OCI-LY1 (cell line): ENCODE results near the gene KRTAP9-1.
"Not testable (repeated sequence)": the region's sequence is repeated elsewhere in the genome, so short reads cannot be mapped to it uniquely, and the experiment has no call there.

Experiments used
- CTCF ChIP-seq: fragments of 200-600 bp; sonication (generic), shearing (Covaris generic); IDR thresholded peaks from 2 replicates; pipeline ENCODE4 v1.5.1; 2017; ENCODE audit warnings: mild to moderate bottlenecking, antibody characterized with exemption, low read length, moderate library complexity, mixed read lengths
- EZH2 ChIP-seq: fragments of 200-600 bp; sonication (generic), shearing (Covaris generic); IDR thresholded peaks from 2 replicates; pipeline ENCODE4 v1.8.0; 2017; ENCODE audit warnings: borderline replicate concordance, mixed run types, mild to moderate bottlenecking, antibody characterized with exemption, low read length, moderate library complexity, mixed read lengths

- not testable (repeated sequence) for TF ChIP-seq CTCF, EZH2
These were observed 48.3 kb downstream of the KRTAP9-1 start, which contains the start of gene KRTAP9-8 for GRCh38 chr17:41237949-41238437.
